ENCODE data around the gene CCDC148.
"Not testable (repeated sequence)": the region's sequence is repeated elsewhere in the genome, so short reads cannot be mapped to it uniquely, and the experiment has no call there.

The CCDC148 gene

DNA sequence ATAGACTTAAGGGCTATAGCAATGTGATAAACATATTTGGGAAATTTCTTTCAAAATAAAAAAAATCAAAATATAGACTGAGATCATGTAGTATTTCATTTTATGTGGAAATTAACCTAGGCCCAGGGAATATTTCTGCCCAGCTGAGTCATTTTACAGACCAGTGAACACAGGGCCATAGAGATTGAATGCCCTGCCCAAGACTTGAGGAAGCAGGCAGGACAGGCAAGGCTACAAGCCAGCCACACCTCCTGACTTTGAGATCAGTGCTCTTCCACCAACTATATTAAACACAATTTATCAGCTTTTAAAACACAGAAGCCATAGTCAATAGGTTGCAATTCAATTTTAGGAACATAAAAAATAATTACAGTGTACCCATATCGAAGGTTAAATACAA, 12.9 kb downstream of the CCDC148 start:
- DNase-seq (ENCODE audit: insufficient read length, low spot score), result no peak
- no peak for FAIRE-seq
- no peak for TF ChIP-seq POU2F2 (IDR thresholded peaks at IDR 0.05; ENCODE audit: low read depth, low read length)
- TF ChIP-seq POLR2A (IDR thresholded peaks at IDR 0.05; ENCODE audit: low read depth, low read length), result no peak
- no peak for TF ChIP-seq POLR2AphosphoS5 (IDR thresholded peaks at IDR 0.05; ENCODE audit: low read depth, low read length)
- TF ChIP-seq TAF1 (IDR thresholded peaks at IDR 0.05; ENCODE audit: low read depth, low read length), result no peak
- no peak for TF ChIP-seq PAX5 (IDR thresholded peaks at IDR 0.05; ENCODE audit: insufficient read depth, low read length, severe bottlenecking)
- TF ChIP-seq SPI1 (IDR thresholded peaks at IDR 0.05; ENCODE audit: low read depth, low read length), result no peak

DNA sequence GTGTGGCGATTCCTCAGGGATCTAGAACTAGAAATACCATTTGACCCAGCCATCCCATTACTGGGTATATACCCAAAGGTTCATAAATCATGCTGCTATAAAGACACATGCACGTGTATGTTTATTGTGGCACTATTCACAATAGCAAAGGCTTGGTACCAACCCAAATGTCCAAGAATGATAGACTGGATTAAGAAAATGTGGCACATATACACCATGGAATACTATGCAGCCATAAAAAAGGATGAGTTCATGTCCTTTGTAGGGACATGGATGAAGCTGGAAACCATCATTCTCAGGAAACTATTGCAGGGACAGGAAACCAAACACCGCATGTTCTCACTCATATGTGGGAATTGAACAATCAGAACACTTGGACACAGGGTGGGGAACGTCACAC, 17.5 kb downstream of the CCDC148 start:
- DNase-seq (ENCODE audit: insufficient read length, low spot score); FAIRE-seq: not testable (repeated sequence)

DNA sequence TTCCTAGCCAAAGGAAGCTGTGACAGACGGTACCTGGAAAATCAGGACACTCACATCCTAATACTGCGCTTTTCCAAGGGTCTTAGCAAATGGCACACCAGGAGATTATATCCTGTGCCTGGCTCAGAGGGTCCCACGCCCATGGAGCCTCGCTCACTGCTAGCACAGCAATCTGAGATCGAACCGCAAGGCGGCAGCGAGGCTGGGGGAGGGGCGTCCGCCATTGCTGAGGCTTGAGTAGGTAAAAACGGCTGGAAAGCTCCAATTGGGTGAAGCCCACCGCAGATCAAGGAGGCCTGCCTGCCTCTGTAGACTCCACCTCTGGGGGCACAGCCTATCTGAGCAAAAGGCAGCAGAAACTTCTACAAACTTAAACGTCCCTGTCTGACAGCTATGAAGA, 22.8 kb downstream of the CCDC148 start:
- not testable (repeated sequence) for FAIRE-seq; DNase-seq (ENCODE audit: insufficient read length, low spot score)

DNA sequence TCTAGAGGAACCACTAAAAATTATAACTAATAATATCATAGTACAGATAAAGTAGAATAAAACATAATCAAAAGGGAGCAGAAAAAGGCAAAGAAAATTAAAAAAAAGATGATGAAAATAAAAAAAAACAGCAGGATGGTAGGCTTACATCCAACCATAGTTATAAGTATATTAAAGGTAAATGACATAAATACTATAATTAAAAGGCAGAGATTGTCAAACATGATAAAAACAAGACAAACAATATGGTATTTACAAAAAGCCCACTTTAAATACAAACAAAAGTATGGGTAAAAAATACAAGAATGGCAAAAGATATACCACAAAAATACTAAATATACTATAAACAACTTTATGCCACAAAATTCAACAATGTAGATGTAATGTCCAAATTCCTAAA, 24.4 kb downstream of the CCDC148 start:
- TF ChIP-seq POLR2AphosphoS5 (IDR thresholded peaks at IDR 0.05; ENCODE audit: low read depth, low read length), result no peak
- TF ChIP-seq POLR2A (IDR thresholded peaks at IDR 0.05; ENCODE audit: low read depth, low read length), result no peak
- no peak for TF ChIP-seq SPI1 (IDR thresholded peaks at IDR 0.05; ENCODE audit: low read depth, low read length)
- TF ChIP-seq POU2F2 (IDR thresholded peaks at IDR 0.05; ENCODE audit: low read depth, low read length), result no peak
- no peak for TF ChIP-seq TAF1 (IDR thresholded peaks at IDR 0.05; ENCODE audit: low read depth, low read length)
- TF ChIP-seq PAX5 (IDR thresholded peaks at IDR 0.05; ENCODE audit: insufficient read depth, low read length, severe bottlenecking), result no peak
- FAIRE-seq (no peak), DNase-seq (ENCODE audit: insufficient read length, low spot score) (no peak)

DNA sequence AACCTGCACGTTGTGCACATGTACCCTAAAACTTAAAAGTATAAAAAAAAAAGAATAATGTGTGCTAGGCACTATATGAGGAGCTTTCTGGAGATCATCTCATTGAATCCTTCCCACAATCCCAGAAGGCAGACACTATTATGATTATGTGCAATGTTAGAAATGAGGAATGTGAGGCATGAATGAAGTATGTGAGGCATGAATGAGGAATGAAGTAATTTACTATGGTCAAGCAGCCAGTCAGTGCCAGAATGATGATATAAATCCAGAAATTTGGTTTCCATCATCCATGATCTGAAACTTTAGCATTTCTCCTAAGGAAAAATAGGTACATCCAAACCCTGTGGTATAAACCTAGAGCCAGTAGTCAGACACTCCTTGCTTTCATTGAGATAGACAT, 42.0 kb downstream of the CCDC148 start:
- TF ChIP-seq POLR2AphosphoS5 (IDR thresholded peaks at IDR 0.05; ENCODE audit: low read depth, low read length), result no peak
- TF ChIP-seq SPI1 (IDR thresholded peaks at IDR 0.05; ENCODE audit: low read depth, low read length), result no peak
- TF ChIP-seq PAX5 (IDR thresholded peaks at IDR 0.05; ENCODE audit: insufficient read depth, low read length, severe bottlenecking), result no peak
- TF ChIP-seq POLR2A (IDR thresholded peaks at IDR 0.05; ENCODE audit: low read depth, low read length), result no peak
- no peak for TF ChIP-seq POU2F2 (IDR thresholded peaks at IDR 0.05; ENCODE audit: low read depth, low read length)
- no peak for TF ChIP-seq TAF1 (IDR thresholded peaks at IDR 0.05; ENCODE audit: low read depth, low read length)
- FAIRE-seq (no peak), DNase-seq (ENCODE audit: insufficient read length, low spot score) (no peak)

DNA sequence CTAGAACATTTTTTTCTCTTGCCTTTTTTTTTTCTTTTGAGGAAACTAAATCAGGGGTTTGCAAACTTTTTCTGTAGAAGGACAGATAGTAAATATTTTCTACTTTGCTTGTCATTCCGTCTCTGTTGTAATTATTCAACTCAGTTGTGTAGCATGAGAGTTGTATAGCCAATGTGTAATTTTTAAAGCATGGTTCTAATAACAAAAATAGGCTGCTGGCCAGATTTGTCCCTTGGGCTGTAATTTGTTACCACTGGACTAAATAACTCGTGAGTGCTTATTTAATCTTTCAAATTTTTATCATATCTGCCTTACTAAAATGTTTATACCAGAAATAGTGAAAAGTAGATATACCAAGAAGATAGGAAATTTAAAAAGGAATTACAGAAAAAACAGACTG, 43.0 kb downstream of the CCDC148 start:
- FAIRE-seq (no peak), DNase-seq (ENCODE audit: insufficient read length, low spot score) (no peak)
- TF ChIP-seq POU2F2 (IDR thresholded peaks at IDR 0.05; ENCODE audit: low read depth, low read length), result no peak
- TF ChIP-seq POLR2AphosphoS5 (IDR thresholded peaks at IDR 0.05; ENCODE audit: low read depth, low read length), result no peak
- no peak for TF ChIP-seq PAX5 (IDR thresholded peaks at IDR 0.05; ENCODE audit: insufficient read depth, low read length, severe bottlenecking)
- no peak for TF ChIP-seq SPI1 (IDR thresholded peaks at IDR 0.05; ENCODE audit: low read depth, low read length)
- no peak for TF ChIP-seq TAF1 (IDR thresholded peaks at IDR 0.05; ENCODE audit: low read depth, low read length)
- TF ChIP-seq POLR2A (IDR thresholded peaks at IDR 0.05; ENCODE audit: low read depth, low read length), result no peak

DNA sequence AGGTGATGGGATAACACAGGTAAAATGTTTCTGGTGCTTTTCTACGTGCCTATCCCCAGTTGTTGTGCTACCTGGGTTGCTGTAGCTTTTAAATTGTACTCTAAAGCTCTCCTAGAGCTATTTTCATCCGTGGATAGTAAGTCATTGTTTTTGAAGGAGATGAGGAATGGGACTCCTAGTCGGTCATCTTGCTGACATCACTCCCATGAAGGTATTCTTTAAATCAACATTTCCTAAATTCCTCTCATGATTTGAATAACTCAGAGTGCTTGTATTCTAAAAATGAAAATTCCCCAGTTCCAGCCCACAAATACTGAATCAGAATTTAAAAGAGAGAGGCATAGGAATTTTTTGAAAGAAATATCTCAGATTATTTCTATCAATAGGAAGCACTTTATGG, 44.3 kb downstream of the CCDC148 start:
- FAIRE-seq (no peak), DNase-seq (ENCODE audit: insufficient read length, low spot score) (no peak)
- TF ChIP-seq POLR2AphosphoS5 (IDR thresholded peaks at IDR 0.05; ENCODE audit: low read depth, low read length), result no peak
- no peak for TF ChIP-seq SPI1 (IDR thresholded peaks at IDR 0.05; ENCODE audit: low read depth, low read length)
- TF ChIP-seq TAF1 (IDR thresholded peaks at IDR 0.05; ENCODE audit: low read depth, low read length), result no peak
- no peak for TF ChIP-seq PAX5 (IDR thresholded peaks at IDR 0.05; ENCODE audit: insufficient read depth, low read length, severe bottlenecking)
- no peak for TF ChIP-seq POLR2A (IDR thresholded peaks at IDR 0.05; ENCODE audit: low read depth, low read length)
- no peak for TF ChIP-seq POU2F2 (IDR thresholded peaks at IDR 0.05; ENCODE audit: low read depth, low read length)

DNA sequence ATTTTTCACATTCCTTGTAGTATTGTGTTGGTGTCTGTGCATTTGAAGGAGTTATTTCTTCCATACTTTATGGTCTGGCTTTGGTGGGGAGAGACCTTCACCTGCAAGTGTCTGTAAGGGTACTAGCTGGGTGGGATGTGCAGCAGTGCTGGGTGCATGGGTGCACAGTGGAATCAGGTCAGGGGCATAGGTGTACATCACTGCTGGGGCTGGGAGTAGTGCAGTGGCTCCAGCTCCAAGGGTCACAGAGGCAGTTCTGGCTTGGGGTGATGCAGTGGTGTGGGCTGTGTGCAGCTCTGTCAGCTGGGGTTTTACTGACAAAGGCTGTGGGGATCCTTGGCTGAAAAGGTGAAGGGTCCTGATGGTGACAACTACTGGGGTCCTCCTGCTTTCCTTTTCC, 44.8 kb downstream of the CCDC148 start:
- DNase-seq (ENCODE audit: insufficient read length, low spot score) (no peak), FAIRE-seq (no peak)
- TF ChIP-seq SPI1 (IDR thresholded peaks at IDR 0.05; ENCODE audit: low read depth, low read length) (no peak), TAF1 (IDR thresholded peaks at IDR 0.05; ENCODE audit: low read depth, low read length) (no peak), POLR2AphosphoS5 (IDR thresholded peaks at IDR 0.05; ENCODE audit: low read depth, low read length) (no peak), POU2F2 (IDR thresholded peaks at IDR 0.05; ENCODE audit: low read depth, low read length) (no peak), POLR2A (IDR thresholded peaks at IDR 0.05; ENCODE audit: low read depth, low read length) (no peak), PAX5 (IDR thresholded peaks at IDR 0.05; ENCODE audit: insufficient read depth, low read length, severe bottlenecking) (no peak)

DNA sequence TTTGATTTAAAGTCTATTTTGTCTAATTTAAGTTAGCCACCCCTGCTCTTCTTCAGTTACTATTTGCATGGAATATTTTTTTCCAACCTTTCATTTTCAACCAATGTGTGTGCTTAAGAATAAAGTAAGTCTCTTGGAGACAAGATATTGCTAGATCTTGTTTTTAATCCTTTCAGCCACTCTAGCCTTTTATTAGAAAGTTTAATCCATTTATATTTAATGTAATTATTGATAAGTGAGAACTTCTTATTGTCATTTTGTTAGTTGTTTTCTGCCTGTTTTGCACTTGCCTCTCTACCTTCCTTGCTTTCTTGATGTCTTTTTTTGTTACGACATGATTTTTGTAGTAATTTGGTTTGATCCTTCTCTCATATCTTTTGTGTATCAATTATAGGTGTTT, 46.4 kb downstream of the CCDC148 start:
- TF ChIP-seq TAF1 (IDR thresholded peaks at IDR 0.05; ENCODE audit: low read depth, low read length) (no peak), POLR2A (IDR thresholded peaks at IDR 0.05; ENCODE audit: low read depth, low read length) (no peak), POU2F2 (IDR thresholded peaks at IDR 0.05; ENCODE audit: low read depth, low read length) (no peak), POLR2AphosphoS5 (IDR thresholded peaks at IDR 0.05; ENCODE audit: low read depth, low read length) (no peak), PAX5 (IDR thresholded peaks at IDR 0.05; ENCODE audit: insufficient read depth, low read length, severe bottlenecking) (no peak), SPI1 (IDR thresholded peaks at IDR 0.05; ENCODE audit: low read depth, low read length) (no peak)
- FAIRE-seq, result no peak
- DNase-seq (ENCODE audit: insufficient read length, low spot score), result no peak

DNA sequence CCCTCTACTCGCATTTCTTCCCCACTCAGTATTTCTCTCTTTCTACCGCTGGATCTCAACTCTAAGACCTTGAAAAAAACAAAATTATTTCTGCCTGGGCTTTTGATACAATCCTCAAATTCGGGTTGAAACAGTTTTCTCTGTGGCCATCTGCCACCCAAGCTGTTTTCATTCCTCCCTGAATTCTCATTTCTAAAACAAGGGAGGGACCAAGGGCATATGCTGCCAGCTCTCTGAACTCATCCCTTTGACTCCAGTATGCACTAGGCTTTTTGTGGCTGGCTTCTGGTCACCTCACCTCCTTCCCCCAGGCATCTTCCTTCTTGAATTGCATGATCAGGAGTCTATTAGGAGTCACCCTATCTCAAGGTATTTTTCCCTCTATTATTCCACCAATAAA, 49.5 kb downstream of the CCDC148 start:
- FAIRE-seq (no peak), DNase-seq (ENCODE audit: insufficient read length, low spot score) (no peak)
- no peak for TF ChIP-seq PAX5 (IDR thresholded peaks at IDR 0.05; ENCODE audit: insufficient read depth, low read length, severe bottlenecking)
- TF ChIP-seq POU2F2 (IDR thresholded peaks at IDR 0.05; ENCODE audit: low read depth, low read length), result no peak
- no peak for TF ChIP-seq TAF1 (IDR thresholded peaks at IDR 0.05; ENCODE audit: low read depth, low read length)
- TF ChIP-seq POLR2AphosphoS5 (IDR thresholded peaks at IDR 0.05; ENCODE audit: low read depth, low read length), result no peak
- no peak for TF ChIP-seq POLR2A (IDR thresholded peaks at IDR 0.05; ENCODE audit: low read depth, low read length)
- no peak for TF ChIP-seq SPI1 (IDR thresholded peaks at IDR 0.05; ENCODE audit: low read depth, low read length)

DNA sequence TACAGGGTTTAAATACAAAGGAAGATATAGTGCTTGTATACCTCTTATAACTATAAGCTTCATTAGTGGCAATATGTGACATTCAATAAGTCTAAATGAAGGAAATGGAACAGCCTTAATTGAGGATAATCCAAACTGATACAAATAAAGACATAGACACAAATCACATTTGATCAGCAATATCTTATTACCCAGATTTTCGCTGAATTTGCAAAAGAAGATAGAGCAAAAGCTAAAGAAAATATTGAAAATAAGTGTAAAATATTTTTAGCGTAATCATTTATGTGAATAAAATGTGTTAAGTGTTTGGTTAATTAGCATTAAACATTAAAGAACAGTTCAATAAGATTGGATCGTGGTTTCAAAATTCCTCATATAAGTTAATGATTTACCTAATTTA, 51.2 kb downstream of the CCDC148 start:
- FAIRE-seq (no peak), DNase-seq (ENCODE audit: insufficient read length, low spot score) (no peak)
- TF ChIP-seq SPI1 (IDR thresholded peaks at IDR 0.05; ENCODE audit: low read depth, low read length) (no peak), POU2F2 (IDR thresholded peaks at IDR 0.05; ENCODE audit: low read depth, low read length) (no peak), POLR2AphosphoS5 (IDR thresholded peaks at IDR 0.05; ENCODE audit: low read depth, low read length) (no peak), PAX5 (IDR thresholded peaks at IDR 0.05; ENCODE audit: insufficient read depth, low read length, severe bottlenecking) (no peak), POLR2A (IDR thresholded peaks at IDR 0.05; ENCODE audit: low read depth, low read length) (no peak), TAF1 (IDR thresholded peaks at IDR 0.05; ENCODE audit: low read depth, low read length) (no peak)
